Measurements from ENCODE around the gene MDM2. TPM values are rescaled to one million over a fixed set of nuclear protein-coding genes. Genes with fewer than 3 reads are reported as not detected.

The MDM2 gene
- total and polyA plus RNA-seq, 2 donors (not counting 1 experiment from before 2014, with no cell fraction given): 6.1 to 78.7 TPM

GRCh38 chr12:68896881-68897540, 89.0 kb downstream of the MDM2 start:
- Mint-ChIP-seq H3K27me3 (no peaks in the 10 kb centered on the region), H3K9me3 (ENCODE audit: insufficient read depth) (no peaks in the 10 kb centered on the region), H3K27ac (peak overlapping the region; percentile 7), H3K4me1 (peaks cover 45% of the 10 kb centered on the region), H3K4me3 (peak overlapping the region; percentile 67)
- peak; percentile 56 for DNase-seq
- Histone ChIP-seq H3K9me3 (ENCODE audit: control extremely low read depth in 1 of 3, control insufficient read depth in 2 of 3, insufficient read depth in 1 of 3, low read length in 2 of 3) (no peaks in the 10 kb centered on the region), H4K20me1 (ENCODE audit: control insufficient read depth, insufficient read depth, low read length, poor library complexity, severe bottlenecking) (no peaks in the 10 kb centered on the region), H3K27ac (ENCODE audit: low read length in 2 of 2) (no peak overlapping the region), H2AFZ (ENCODE audit: insufficient read depth, low read depth, low read length, poor library complexity, severe bottlenecking) (no peak overlapping the region), H3K27me3 (replicated peaks in 1 of 4; ENCODE audit: control extremely low read depth in 1 of 4, control insufficient read depth in 3 of 4, insufficient read depth in 4 of 4, low read length in 3 of 4) (no peaks in the 10 kb centered on the region), H3K4me3 (ENCODE audit: control extremely low read depth in 1 of 5, extremely low read depth in 1 of 5, insufficient read depth in 1 of 5, low read depth in 2 of 5, low read length in 4 of 5) (peak overlapping the region in 2 of 5 experiments; percentile 17 to 19), H3K9ac (ENCODE audit: low read length) (peak overlapping the region; percentile 23), H3K4me2 (replicated peaks; ENCODE audit: low read depth, low read length, poor library complexity, severe bottlenecking) (peak overlapping the region; percentile 59), H3K36me3 (replicated peaks in 1 of 2; ENCODE audit: control extremely low read depth in 1 of 2, control insufficient read depth in 1 of 2, extremely low read depth in 1 of 2, insufficient read depth in 2 of 2, low read length in 1 of 2) (no peaks in the 10 kb centered on the region), H3K79me2 (ENCODE audit: control insufficient read depth, insufficient read depth, low read length) (peaks cover 3% of the 10 kb centered on the region), H3K4me1 (ENCODE audit: control insufficient read depth in 2 of 2, insufficient read depth in 2 of 2, low read length in 2 of 2) (peaks cover 31 to 33% of the 10 kb centered on the region in 2 donors)
- intact Hi-C loops (cut with micrococcal nuclease): loop anchor here (2.0 kb wide), 1 partner anchor 36 kb away; the partner anchor contains the start of gene CPM
- POLR2A ChIA-PET: interaction anchor here (0.6 kb wide), 1 partner anchor 18 kb away, joined by 4 read pairs; no protein-coding TSS in a partner anchor
- TF ChIP-seq EZH2 (IDR thresholded peaks at IDR 0.05; ENCODE audit: borderline replicate concordance, insufficient read depth, low read depth, low read length, poor library complexity, severe bottlenecking): no peak
- CTCF ChIA-PET: interaction anchor here (1.1 to 1.3 kb wide), 2 partner anchors 8 to 67 kb away, joined by 3 to 6 read pairs; no protein-coding TSS in a partner anchor
- WGBS (ENCODE audit: insufficient coverage): 21% methylated on average over 1 of the region's 4 CpGs
- ATAC-seq (ENCODE audit: low read depth): peak; percentile 69

- H3K4me3 ChIP-seq (ENCODE audit: control extremely low read depth in 1 of 5, extremely low read depth in 1 of 5, insufficient read depth in 1 of 5, low read depth in 2 of 5, low read length in 4 of 5): no peak overlapping the region
- Mint-ChIP-seq H3K9me3 (ENCODE audit: insufficient read depth) (no peaks in the 10 kb centered on the region), H3K27me3 (no peaks in the 10 kb centered on the region), H3K4me3 (no peak overlapping the region), H3K27ac (no peak overlapping the region), H3K4me1 (peaks cover 60% of the 10 kb centered on the region)
- 97% methylated on average over 4 of the region's 4 CpGs for WGBS (ENCODE audit: insufficient coverage)
- H3K79me2 ChIP-seq (ENCODE audit: control insufficient read depth, insufficient read depth, low read length): peaks cover 3% of the 10 kb centered on the region
- H3K9me3 ChIP-seq (ENCODE audit: control extremely low read depth in 1 of 3, control insufficient read depth in 2 of 3, insufficient read depth in 1 of 3, low read length in 2 of 3): peaks cover 0 to 4% (median 0%) of the 10 kb centered on the region in 3 donors
- ATAC-seq (ENCODE audit: low read depth) (no peak), DNase-seq (no peak)
- ChIA-PET POLR2A (no interaction called here), CTCF (interaction anchor here (0.6 kb wide), 1 partner anchor 15 kb away, joined by 3 read pairs; no protein-coding TSS in a partner anchor)
- H3K4me1 ChIP-seq (ENCODE audit: control insufficient read depth in 2 of 2, insufficient read depth in 2 of 2, low read length in 2 of 2): peaks cover 48 to 53% of the 10 kb centered on the region in 2 donors
- intact Hi-C loops (cut with micrococcal nuclease): no loop called here
- H3K27me3 ChIP-seq (replicated peaks in 1 of 4; ENCODE audit: control extremely low read depth in 1 of 4, control insufficient read depth in 3 of 4, insufficient read depth in 4 of 4, low read length in 3 of 4): no peaks in the 10 kb centered on the region
- no peaks in the 10 kb centered on the region for H3K36me3 ChIP-seq (replicated peaks in 1 of 2; ENCODE audit: control extremely low read depth in 1 of 2, control insufficient read depth in 1 of 2, extremely low read depth in 1 of 2, insufficient read depth in 2 of 2, low read length in 1 of 2)
- no peaks in the 10 kb centered on the region for H4K20me1 ChIP-seq (ENCODE audit: control insufficient read depth, insufficient read depth, low read length, poor library complexity, severe bottlenecking)
- no peak overlapping the region for H3K27ac ChIP-seq (ENCODE audit: low read length in 2 of 2)
- no peak for TF ChIP-seq EZH2 (IDR thresholded peaks at IDR 0.05; ENCODE audit: borderline replicate concordance, insufficient read depth, low read depth, low read length, poor library complexity, severe bottlenecking)
- TF ChIP-seq CTCF (IDR thresholded peaks at IDR 0.05): no peak
- no peak overlapping the region for H3K9ac ChIP-seq (ENCODE audit: low read length)
- H3K4me2 ChIP-seq (replicated peaks; ENCODE audit: low read depth, low read length, poor library complexity, severe bottlenecking): no peak overlapping the region
- no peak overlapping the region for H2AFZ ChIP-seq (ENCODE audit: insufficient read depth, low read depth, low read length, poor library complexity, severe bottlenecking)
Observed at GRCh38 chr12:68899251-68899771, 91.3 kb downstream of the MDM2 start.
